ENCODE data around the gene KCNG1.
A peak's percentile ranks its signal among the peaks of the same experiment; 100 is the strongest.
"Not testable (repeated sequence)": the region's sequence is repeated elsewhere in the genome, so short reads cannot be mapped to it uniquely, and the experiment has no call there.

The KCNG1 gene

GRCh38 chr20:50982363-50982762 lies 40.5 kb downstream of the KCNG1 start:
- peak; percentile 39 for DNase-seq (ENCODE audit: low spot score)

- no peak for DNase-seq (ENCODE audit: low spot score)
These were observed 41.2 kb downstream of the KCNG1 start for GRCh38 chr20:50981714-50982048.

DNA sequence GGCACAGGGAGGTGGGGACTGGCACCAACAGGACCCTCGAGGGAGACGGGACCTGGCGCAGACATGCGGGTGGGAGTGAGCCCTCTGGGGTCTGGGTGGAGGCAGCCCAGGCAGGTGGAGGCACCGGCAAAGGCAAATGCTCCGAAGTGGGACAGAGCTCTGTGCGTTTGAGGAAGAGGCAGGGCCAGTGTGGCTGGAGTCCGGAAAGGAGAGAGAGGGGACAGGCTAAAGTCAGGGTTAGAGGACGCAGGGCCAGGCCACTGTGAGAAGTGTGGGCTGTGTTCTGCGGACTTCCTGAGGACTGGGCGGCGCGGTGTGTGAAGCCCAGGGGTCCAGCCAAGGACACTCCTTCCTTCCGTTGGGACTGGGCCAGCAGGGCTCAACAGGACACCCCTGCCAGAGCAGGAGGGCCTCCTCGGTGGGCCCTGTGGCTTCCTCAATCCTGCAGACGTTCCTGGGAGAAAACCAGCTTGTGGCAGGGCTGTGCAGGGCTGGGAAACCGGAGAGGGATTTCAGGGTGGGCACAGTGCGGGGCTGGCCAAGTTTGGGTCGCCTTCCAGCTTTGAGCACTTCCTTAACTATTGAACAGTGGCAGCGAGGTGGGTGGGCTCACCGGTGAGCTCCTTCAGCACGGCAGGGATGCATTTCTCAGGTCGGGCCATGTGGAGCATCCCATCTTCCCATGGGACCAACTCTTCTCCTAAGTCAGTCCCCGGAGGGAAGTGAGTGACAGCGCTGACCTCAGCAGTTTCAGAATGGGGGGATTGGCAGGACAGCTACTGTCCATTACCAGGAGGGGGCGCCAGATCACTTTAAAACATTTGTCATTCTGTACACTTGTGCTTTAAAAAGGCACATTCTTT lies 41.8 kb downstream of the KCNG1 start:
- peak; percentile 82 for DNase-seq (ENCODE audit: low spot score)

GRCh38 chr20:50980071-50980681 lies 42.7 kb downstream of the KCNG1 start:
- DNase-seq (ENCODE audit: low spot score): peak; percentile 99

DNA sequence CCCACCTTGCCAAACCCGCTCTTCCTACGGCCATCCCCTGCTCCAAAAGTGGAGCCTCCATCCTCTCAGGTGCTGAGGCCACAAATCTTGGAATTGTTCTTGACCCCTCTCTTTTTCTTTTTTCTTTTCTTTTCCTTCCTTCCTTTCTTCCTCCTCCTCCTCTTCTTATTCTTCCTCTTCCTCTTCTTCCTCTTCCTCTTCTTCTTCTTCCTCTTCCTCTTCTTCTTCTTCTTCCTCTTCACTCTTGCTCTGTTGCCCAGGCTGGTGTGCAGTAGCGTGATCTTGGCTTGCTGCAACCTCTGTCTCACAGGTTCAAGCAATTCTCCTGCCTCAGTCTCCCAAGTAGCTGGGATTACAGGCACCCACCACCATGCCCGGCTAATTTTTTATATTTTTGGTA lies 44.4 kb downstream of the KCNG1 start:
- DNase-seq (ENCODE audit: low spot score): not testable (repeated sequence)

GRCh38 chr20:50977066-50978021 lies 45.6 kb downstream of the KCNG1 start:
- no peak for DNase-seq (ENCODE audit: low spot score)

DNA sequence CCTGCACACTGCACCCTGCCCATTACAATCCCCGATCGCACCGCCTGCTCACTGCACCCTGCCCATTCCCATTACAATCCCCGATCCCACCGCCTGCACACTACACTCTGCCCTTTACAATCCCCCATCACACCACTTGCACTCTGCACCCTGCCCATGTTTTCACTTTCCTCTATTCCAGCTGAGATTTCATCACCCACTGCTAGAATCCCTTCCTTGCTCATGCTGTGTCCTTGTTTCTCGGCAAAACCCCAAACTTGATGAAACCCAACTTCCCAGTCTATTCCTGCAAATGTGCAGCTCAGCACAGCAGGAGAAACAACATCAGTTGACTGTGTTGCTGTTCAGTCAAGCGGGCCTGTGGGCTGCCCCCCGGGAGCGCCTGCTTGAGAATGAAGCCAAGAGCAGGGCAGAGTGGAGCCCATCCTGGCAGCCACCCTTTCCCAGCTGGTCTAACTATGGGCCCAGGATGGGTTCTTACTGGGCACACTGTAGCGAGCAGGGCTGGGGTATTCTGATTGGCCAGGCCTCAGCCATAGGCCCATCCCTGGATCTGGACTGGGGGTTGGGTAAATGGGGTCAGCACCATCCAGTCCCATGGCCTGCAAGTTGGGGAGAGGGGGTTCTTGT lies 47.1 kb downstream of the KCNG1 start:
- no peak for DNase-seq (ENCODE audit: low spot score)

- no peak for DNase-seq (ENCODE audit: low spot score)
These were observed 53.0 kb downstream of the KCNG1 start for GRCh38 chr20:50969912-50970311.

DNA sequence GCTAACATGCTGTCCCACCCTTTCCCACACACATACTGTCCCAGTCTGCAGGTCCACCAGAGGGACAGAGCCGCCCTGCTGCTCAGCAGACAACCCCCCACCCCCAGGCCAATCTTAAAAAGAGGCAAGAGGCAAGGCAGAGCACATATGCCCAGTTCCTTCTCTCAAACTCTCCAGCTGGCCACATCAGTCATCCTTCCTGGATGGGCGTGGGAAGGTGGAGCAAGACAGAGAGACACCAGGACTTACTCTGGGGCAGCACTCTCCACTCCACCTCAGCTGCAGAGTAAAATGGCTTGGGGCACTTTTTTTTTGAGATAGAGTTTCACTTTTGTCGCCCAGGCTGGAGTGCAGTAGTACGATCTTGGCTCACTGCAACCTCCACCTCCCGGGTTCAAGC lies 53.5 kb downstream of the KCNG1 start:
- DNase-seq (ENCODE audit: low spot score): no peak

GRCh38 chr20:50968289-50968688 lies 54.6 kb downstream of the KCNG1 start:
- no peak for DNase-seq (ENCODE audit: low spot score)

- DNase-seq (ENCODE audit: low spot score): no peak
These were observed 55.3 kb downstream of the KCNG1 start for GRCh38 chr20:50967586-50967985.

DNA sequence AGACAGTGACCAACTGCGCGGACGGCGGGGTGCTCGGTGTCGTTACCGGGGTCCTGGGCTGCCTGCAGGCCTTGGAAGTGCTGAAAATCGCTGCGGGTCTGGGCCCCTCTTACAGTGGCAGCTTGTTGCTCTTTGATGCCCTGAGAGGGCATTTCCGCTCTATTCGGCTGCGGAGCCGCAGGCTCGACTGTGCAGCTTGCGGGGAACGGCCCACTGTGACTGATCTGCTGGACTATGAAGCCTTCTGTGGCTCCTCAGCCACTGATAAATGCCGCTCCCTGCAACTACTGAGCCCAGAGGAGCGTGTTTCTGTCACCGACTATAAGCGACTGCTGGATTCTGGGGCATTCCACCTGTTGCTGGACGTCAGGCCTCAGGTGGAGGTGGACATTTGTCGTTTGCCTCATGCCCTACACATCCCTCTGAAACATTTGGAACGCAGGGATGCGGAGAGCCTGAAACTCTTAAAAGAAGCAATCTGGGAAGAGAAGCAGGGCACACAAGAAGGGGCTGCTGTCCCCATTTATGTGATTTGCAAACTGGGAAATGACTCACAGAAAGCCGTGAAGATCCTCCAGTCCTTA lies 63.3 kb downstream of the KCNG1 start:
- DNase-seq (ENCODE audit: low spot score): no peak

DNA sequence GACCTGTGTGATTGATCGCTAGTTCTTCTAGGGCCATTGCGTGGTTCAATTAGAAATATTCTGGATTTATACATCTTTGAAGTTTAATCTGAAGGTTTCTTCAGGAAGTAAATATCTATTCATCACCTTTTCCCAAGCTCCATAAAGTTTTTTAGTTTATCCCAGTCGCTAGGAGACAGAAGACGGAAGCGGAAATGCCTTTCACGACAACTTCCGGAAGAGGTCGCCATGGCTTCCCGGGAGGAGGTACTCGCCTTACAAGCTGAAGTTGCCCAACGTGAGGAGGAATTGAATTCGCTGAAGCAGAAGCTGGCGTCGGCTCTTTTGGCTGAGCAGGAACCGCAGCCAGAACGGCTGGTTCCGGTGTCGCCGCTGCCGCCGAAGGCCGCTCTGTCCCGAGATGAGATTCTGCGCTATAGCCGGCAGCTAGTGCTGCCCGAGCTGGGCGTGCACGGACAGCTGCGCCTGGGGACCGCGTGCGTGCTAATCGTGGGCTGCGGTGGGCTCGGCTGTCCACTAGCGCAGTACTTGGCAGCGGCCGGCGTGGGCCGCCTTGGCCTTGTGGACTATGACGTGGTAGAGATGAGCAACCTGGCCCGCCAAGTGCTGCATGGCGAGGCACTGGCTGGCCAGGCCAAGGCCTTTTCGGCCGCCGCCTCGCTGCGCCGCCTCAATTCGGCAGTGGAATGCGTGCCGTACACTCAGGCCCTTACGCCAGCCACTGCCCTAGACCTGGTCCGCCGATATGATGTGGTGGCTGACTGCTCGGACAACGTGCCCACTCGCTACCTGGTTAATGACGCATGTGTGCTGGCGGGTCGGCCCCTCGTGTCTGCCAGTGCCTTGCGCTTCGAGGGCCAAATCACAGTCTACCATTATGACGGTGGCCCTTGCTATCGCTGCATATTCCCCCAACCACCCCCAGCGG lies 64.0 kb downstream of the KCNG1 start, which contains the start of gene MOCS3:
TSS of gene MOCS3 (plus strand) at position 204 of the 928 bp plus-strand sequence. CDS start at position 229, 25 bp downstream.
- DNase-seq (ENCODE audit: low spot score): peak; percentile 96

GRCh38 chr20:50957798-50958614 lies 64.9 kb downstream of the KCNG1 start, which contains the start of gene DPM1:
Gene DPM1 (minus strand): TSS chr20:50958532. CDS start chr20:50958523, 9 bp downstream.
- peak; percentile 94 for DNase-seq (ENCODE audit: low spot score)

DNA sequence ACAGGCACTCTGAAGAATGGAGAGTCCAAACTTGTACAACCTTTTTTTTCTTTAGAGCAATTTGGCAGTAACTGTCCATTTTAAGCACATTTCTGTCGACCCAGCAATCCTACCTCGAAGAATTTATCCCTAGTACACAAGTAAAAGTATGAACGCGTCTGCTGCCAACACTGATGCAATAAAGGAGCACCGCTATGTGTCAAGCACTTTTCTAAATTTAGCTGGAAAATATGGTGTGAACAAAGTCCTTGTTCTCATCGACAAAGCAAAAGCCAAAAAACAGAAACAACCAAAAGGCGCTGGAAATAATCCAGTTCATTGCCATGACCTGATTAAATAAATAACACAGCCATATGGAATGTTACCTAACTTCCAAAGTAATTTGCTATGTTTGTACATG lies 65.6 kb downstream of the KCNG1 start:
- DNase-seq (ENCODE audit: low spot score): peak; percentile 73

DNA sequence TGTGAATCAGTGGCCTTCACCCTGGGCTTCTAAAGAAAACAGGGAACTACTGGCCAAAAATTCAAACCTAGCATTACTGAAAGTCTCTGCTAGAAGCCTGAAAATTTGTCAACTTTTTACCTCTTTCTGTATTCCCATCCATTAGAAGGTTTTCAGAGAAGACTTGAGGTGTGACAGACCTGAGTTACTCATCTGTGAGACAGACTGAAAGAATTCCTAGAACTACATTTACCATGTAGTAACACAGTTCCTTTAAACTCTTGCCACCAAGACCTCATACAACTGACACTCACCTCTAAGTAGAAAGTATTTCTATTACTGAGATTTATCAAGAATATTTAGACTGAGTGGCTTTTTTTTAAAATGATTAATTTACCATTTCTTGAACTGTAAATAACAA lies 69.1 kb downstream of the KCNG1 start:
- peak; percentile 62 for DNase-seq (ENCODE audit: low spot score)

Data from RKO (cell line).